Measurements from ENCODE around the gene ADCY9.

Gene ADCY9

GRCh38 chr16:3983081-3983520, 133.1 kb downstream of the ADCY9 start:
- DNase-seq (ENCODE audit: low read depth in 2 of 2) = peak; percentile 71 to 75
- TF ChIP-seq, protein P1, sequence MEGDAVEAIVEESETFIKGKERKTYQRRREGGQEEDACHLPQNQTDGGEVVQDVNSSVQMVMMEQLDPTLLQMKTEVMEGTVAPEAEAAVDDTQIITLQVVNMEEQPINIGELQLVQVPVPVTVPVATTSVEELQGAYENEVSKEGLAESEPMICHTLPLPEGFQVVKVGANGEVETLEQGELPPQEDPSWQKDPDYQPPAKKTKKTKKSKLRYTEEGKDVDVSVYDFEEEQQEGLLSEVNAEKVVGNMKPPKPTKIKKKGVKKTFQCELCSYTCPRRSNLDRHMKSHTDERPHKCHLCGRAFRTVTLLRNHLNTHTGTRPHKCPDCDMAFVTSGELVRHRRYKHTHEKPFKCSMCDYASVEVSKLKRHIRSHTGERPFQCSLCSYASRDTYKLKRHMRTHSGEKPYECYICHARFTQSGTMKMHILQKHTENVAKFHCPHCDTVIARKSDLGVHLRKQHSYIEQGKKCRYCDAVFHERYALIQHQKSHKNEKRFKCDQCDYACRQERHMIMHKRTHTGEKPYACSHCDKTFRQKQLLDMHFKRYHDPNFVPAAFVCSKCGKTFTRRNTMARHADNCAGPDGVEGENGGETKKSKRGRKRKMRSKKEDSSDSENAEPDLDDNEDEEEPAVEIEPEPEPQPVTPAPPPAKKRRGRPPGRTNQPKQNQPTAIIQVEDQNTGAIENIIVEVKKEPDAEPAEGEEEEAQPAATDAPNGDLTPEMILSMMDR (IDR thresholded peaks at IDR 0.05; ENCODE audit: low read depth, low read length) = peak; percentile 85

DNA sequence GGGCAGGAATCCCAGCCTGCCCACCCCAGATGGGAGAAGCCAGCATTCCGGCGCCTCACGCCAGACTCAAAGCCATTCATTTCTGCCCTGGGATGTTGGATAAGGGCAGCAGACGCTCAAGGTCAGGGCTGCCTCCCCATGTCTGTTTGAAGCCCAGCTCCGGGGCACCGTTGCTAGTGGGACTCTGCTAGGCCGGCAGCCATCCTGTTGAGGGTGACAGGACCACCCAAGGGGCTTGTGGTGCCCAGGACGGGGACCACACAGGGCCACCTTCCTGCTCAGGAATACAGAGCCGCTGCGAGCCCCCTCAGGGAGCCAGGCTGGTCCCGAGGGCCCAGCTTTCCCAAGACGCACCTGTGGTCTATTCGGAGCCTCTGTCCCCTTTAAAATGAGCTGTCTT, 134.0 kb downstream of the ADCY9 start:
- no peak for DNase-seq (ENCODE audit: low read depth in 2 of 2)
- TF ChIP-seq, protein P1 (IDR thresholded peaks at IDR 0.05; ENCODE audit: low read depth, low read length) = no peak
- H3K4me3 ChIP-seq (replicated peaks in 1 of 2; ENCODE audit: low read depth in 2 of 2, low read length in 2 of 2) = no peak overlapping the region

More at GRCh38 chr16:3983081-3983520, 133.1 kb downstream of the ADCY9 start:
- H3K4me3 ChIP-seq (replicated peaks in 1 of 2; ENCODE audit: low read depth in 2 of 2, low read length in 2 of 2) = no peak overlapping the region

GRCh38 chr16:3980253-3981111, 135.8 kb downstream of the ADCY9 start:
- TF ChIP-seq, protein P1 (IDR thresholded peaks at IDR 0.05; ENCODE audit: low read depth, low read length) = no peak
- DNase-seq (ENCODE audit: low read depth in 2 of 2) = peak; percentile 63 to 77
- no peak overlapping the region for H3K4me3 ChIP-seq (replicated peaks in 1 of 2; ENCODE audit: low read depth in 2 of 2, low read length in 2 of 2)

GRCh38 chr16:3979518-3979917, 136.7 kb downstream of the ADCY9 start:
- no peak for DNase-seq (ENCODE audit: low read depth in 2 of 2)
- H3K4me3 ChIP-seq (replicated peaks in 1 of 2; ENCODE audit: low read depth in 2 of 2, low read length in 2 of 2) = no peak overlapping the region
- TF ChIP-seq, protein P1 (IDR thresholded peaks at IDR 0.05; ENCODE audit: low read depth, low read length) = no peak

DNA sequence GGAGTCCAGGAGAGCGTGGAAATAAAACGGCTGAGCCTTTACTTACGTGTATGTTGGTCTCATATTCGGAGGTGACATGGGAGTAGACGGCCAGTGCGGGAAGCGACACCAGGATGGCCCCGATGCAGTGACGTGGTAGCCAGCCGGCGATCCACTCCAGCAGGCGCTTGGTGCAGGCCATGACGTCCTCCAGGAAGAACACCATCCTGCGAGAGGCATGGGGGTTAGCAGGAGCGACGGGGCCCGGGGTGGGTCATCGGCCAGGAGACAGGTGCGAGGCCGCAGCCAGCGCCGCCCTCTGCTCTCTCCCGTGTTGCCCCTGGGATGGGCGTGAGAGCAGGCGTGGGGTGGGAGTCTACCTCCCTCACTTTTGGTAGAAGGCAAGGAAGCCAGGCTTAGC, 137.2 kb downstream of the ADCY9 start:
- TF ChIP-seq, protein P1 (IDR thresholded peaks at IDR 0.05; ENCODE audit: low read depth, low read length) = no peak
- no peak overlapping the region for H3K4me3 ChIP-seq (replicated peaks in 1 of 2; ENCODE audit: low read depth in 2 of 2, low read length in 2 of 2)
- DNase-seq (ENCODE audit: low read depth in 2 of 2) = no peak

DNA sequence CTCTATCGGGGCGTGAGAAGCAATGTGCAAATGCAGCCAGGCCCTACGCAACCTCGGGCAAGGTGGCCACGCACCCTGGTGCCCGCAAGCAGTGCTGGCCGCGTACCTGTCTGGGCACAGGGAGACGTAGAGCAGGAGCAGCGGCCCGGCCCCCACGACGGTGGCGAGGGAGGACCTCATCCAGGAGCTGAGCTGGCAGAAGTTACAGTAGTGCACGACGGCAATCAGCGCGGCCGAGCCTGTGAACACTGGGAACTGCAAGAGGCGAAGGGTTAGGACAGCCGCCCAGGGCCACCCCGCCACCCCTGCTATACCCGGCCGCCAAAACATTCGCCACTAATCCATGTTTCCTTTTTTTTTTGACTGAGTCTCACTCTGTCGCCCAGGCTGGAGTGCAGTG, 138.9 kb downstream of the ADCY9 start:
- DNase-seq (ENCODE audit: low read depth in 2 of 2) = no peak
- TF ChIP-seq, protein P1 (IDR thresholded peaks at IDR 0.05; ENCODE audit: low read depth, low read length) = no peak
- H3K4me3 ChIP-seq (replicated peaks in 1 of 2; ENCODE audit: low read depth in 2 of 2, low read length in 2 of 2) = no peak overlapping the region
